DOHH2 (cell line): Measurements from ENCODE around the gene OR11A1.

ENCODE experiments used
- CTCF ChIP-seq: fragments of 200-600 bp; sonication (generic); IDR thresholded peaks from one replicate; pipeline ENCODE4 v1.5.1; 2014; ENCODE audit warnings: antibody characterized with exemption, mild to moderate bottlenecking, low read depth, low read length; ENCODE audit not compliant: poor library complexity, severe bottlenecking
- EZH2phosphoT487 ChIP-seq: fragments of 200-600 bp; sonication (generic); IDR thresholded peaks from 2 replicates; pipeline ENCODE4 v1.6.1; 2017; ENCODE audit warnings: borderline replicate concordance, mild to moderate bottlenecking, antibody characterized with exemption, low read length, moderate library complexity, mixed read lengths

GRCh38 chr6:29419516-29419915 is 37.4 kb downstream of the OR11A1 start:
- no peak for TF ChIP-seq CTCF
- no peak for TF ChIP-seq EZH2phosphoT487
